ENCODE measurements around the gene PMP22.

PMP22 gene

DNA sequence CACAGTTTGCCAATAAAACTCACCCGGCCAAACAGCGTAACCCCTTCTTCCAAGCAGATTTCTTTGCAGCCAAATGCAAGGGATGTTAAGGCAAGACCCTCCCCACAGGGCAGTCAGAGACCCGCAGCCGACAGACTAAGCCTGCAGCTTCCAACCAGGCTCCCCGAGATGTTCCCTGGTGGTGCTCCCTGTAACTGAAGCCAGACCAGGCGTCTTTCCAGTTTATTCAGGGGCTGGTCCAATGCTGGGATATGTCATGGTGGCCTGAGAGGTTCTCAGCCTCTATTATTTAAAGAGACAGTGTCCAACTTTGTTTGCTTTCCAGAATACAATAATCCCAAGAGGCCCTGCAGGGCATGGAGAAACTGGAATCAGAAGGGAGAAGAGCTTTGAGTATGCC lies at the start of gene PMP22:
Gene PMP22 (minus strand): TSS at position 196 of the 400 bp plus-strand sequence. CDS start 4,599 bp downstream, outside the sequence.
- no peak for DNase-seq

DNA sequence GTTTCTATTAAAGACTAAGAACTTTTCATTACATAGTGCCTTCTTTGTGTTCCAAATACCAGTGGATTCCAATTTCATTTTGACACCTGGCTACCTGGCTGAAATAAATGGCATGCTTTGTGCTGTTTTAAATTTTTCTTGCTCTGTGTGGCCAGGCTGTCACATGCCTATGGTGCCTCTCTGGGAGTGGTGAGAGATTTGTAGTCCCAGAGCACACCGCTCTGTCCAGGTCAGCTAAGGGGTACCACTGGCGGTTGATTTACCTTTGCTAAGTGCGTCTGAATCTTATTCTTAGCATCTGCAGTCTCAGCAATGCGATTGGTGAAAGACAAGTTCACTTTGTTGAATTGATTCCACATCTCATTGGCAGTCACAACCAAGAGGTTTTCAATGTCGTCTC lies 46.9 kb upstream of the PMP22 start:
- no peak for DNase-seq

DNA sequence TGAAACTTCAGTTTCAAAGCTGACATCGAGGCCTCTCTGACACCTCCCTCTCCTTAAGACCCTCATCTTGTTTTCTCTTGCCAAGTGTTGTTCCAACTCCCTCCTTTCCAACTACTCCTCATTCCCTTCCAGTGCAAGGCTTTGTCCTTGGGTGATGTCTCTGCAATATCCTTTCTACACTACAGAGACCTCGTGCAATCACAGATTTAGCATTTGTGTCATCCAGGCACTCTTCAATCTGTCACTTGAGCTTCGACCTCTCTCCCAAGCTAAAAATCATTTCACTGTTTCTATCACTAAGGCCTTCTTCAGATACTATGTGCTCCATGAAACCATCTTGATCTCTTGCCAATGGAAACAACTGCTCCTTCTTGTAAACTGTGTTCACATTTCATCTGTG lies 44.7 kb upstream of the PMP22 start:
- DNase-seq = no peak

DNA sequence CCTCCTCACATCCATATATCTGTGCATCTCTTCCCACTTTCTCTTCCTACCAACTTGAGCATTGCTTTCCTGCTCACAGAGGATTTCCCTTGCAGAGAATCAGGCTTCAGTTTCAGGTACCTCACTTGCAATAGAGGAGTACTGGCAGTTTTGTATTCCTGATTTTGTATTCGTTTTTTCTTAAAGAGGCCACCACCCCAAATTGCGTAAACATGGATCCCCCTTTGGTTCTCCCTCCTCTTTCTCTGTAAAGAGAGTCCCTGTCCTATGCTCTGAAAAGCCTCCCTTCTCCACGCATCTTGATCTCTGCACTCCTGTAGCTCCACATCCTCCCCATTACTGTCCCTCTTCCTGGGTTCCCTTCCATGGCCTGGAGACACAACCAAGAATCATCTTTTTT lies 44.1 kb upstream of the PMP22 start:
- no peak for DNase-seq

DNA sequence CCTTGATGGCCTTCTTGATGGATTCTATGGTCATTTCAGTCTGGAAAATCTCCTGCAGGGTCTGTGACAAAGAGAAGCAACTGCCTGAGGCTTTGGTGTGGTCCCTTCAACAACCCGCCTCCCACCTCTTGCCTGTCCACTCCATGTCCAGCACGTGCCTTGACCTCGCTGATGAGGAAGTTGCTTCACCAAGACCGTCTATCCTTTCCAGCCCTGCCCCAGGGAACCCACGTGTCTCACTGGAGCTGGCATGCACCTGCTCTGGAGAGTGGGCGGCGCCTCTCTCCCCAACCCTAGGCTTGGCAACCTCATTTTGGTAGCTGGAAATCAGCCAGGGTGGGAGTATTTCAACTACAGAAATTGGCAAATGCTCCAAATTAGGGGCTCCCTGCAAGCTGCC lies 43.6 kb upstream of the PMP22 start:
- peak; percentile 15 for DNase-seq

DNA sequence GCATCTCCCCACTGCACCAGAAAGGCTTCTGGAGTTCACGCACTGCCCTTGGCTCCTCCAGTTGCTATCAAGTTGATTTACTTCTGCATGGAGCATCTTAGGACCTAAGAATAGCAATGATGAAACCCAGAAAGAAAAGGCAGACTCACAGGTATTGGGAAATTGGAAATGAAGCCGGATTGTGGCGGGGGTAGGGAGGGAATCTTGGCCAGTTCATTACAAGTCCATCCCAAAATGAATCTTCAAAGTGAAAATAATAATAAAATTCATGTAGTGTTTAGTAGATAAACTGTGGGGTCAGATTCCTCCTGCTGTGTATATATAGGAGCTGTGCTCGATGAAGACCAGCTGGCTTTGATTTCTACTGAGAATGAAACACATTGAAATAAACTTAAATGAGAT lies 42.6 kb upstream of the PMP22 start:
- DNase-seq = no peak

DNA sequence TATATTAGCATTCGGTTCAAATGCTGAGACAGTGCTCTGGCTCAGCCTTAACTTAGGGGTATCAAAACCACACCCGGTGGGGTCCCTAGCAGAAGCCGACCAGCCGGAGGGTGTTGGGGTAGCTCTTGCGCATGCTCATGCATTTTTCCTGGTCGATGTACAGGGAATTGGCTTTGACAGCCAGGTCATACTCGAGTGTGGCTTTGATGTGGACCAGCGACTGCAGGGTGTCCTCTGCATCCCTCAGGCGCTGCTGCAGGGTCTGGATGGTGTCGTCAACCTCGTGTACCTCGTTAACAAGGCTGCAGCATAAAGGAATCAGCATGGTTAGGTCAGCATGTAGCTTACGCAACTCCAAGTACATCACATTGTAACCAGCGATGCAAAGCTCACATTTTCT lies 38.7 kb upstream of the PMP22 start:
- DNase-seq = no peak

DNA sequence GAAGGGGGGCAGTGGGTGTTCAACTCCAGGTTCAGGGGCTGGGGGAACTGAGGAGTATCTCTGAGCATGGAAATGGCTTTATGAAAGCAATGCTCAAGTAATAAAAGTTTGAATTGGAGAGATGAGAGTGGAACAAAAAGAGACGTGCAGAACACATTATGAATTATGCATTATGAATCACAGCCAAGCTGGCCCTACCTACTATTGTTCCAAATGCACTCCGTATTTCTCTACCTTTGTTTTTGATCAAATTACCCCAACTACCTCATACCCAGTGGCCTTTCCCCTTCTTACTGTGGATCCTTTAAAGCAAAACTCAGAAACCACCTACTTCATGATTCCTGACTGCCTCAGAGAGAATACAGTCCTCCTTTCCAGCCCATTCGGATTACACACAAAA lies 38.1 kb upstream of the PMP22 start:
- no peak for DNase-seq

DNA sequence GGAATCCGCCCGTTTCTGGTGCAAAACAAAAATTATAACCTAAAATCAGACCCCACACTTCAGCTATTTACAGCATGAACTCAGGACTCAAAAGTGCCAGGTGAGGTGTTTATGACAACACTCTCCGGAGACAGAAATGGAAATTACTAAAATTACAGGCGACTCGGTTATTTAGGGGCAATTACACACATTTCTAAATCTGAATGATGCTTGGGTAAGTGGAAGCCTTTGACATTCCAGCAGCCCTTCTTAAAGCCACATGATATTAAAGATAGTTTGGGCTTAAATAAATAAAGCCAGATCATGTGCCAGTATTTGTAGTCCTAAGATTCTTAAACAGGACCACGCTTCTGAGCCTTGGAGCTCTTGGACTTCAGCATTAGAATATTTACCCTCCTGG lies 36.7 kb upstream of the PMP22 start:
- no peak for DNase-seq

DNA sequence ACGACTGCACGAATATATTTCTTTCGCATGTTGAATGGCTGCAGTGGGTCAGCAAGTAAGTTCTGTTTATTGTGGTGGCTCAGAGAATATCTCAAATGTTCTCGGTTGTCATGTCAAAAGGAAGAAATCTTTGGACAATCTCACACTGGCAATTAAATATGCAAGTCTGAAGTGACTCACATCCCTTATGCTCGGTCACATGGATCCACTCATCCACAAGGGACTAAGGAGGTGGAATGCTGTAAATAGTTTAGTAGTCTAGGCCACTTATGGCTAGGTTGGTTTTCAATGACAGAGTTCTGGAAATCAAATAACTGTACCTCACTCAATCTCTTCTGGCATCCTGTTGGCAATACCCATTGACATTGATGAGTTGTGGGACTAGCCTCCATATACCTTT lies 33.0 kb upstream of the PMP22 start:
- DNase-seq = no peak

DNA sequence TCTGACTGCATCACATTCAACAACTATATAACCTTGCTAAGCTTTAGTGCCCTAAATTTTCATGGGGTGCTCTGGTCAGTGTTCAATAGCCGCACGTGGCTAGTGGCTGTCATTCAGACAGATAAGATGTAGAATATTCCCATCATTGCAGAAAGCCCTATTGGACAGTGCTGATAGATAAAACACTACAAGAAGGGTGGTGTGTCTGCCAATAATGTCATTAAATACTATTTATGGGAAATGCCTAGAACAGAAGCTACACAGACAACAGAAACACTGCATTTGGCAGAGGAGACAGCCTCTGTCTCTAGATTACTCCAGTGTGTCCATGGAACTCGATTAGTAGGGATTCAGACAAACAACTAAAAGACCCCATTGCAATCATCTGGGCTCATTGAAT lies 28.4 kb upstream of the PMP22 start:
- DNase-seq = no peak

DNA sequence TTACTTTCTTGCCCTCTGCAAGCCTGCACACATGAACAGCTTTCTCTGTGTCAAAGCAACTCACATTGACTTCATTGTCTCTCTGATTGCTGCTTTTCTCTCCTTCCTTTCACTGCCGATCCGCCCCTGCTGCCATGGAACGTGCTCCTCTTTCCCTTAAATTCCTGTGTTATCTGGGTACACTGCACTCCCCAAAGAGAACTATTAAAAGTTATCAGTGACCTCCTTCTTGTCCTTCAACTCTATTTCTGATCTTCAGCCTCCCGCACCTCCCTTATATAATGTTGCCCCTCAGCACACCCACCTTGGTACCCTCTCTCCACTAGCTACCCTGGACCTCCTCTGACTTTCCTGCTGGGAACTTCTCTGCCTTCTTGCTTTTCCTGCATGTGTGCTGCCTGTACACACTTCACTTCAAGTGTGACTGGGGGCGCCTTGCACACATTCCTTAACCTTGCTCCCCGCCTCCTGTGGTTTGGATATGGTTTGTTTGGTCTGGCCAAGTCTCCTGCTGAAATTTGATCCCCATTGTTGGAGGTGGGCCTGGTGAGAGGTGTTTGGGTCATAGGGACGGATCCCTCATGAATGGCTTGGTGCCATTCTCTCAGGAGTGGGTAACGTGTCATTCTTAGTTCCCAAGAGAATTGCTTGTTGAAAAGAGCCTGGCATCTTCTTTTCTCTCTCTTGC lies 26.7 kb upstream of the PMP22 start:
- DNase-seq = no peak

DNA sequence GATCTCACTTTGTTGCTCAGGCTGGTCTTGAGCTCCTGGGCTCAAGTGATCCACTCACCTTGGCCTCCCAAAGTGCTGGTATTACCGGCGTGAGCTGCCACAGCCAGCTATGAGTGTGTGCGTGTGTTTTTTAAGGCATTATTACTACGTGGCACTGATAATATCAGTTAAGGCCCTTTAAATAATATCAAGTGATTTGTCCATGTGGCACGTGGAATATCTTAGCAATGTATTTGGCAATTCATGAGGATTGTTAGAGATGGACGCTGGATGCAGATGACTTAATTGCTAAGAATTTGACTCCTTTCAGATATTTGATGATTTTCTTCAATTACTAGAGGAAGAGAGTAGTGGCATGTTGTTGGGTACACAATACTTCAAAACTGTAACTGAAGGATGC lies 25.5 kb upstream of the PMP22 start:
- DNase-seq = no peak

DNA sequence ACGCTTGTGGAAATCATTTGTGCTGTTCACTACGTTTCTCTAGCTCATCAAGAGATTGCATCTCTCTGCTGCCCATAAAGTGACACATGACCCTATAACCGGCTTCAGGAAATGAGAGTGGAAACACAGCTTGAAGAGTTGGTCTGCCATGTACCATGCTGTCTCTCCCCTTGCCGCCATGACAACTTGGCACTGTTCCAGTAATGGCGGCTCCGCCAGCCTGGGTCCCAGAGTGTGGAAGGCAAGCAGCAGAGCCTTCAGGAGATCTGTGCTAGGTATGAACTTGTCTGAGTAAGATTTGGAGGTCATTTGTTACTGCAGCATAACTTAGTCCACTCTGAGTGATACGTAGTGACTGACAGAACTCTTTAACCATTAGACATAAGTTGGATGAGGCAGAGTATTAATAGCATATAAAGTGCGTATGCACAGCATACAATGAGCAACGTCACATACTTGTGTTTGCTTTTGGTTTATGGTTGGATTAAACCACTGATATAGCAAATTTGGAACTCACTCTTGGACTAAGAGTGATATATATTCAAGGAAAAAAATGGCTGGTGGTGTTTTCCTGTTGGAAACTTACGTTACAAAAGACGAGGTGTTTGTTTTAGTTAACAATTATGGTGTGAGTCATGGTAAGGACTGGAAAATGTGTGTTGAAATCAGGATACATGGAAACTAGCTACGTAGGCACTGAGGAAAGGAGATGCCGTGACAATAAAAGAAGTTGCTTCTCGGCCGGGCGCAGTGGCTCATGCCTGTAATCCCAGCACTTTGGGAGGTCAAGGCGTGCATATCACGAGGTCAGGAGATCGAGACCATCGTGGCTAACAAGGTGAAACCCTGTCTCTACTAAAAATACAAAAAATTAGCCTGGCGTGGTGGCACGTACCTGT lies 24.4 kb upstream of the PMP22 start:
- DNase-seq = peak; percentile 19

DNA sequence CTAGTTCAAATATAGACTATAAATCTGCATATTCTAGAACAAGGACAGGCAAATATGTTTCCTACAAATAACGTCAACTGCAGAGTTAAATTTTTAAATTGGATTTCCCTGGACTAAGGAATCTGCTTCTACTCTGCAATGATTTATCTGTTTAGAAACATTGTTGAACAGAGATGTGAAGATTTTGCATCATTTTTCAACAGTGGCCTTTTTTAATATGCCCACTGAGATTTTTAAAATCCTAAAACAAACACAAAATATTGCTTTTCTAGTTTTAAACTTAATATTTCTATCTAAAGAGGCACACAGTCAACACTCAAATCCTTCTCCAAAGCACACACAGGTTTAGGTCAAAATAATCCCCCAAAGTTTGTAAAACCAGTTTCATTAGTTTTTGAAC lies 23.7 kb upstream of the PMP22 start:
- no peak for DNase-seq

DNA sequence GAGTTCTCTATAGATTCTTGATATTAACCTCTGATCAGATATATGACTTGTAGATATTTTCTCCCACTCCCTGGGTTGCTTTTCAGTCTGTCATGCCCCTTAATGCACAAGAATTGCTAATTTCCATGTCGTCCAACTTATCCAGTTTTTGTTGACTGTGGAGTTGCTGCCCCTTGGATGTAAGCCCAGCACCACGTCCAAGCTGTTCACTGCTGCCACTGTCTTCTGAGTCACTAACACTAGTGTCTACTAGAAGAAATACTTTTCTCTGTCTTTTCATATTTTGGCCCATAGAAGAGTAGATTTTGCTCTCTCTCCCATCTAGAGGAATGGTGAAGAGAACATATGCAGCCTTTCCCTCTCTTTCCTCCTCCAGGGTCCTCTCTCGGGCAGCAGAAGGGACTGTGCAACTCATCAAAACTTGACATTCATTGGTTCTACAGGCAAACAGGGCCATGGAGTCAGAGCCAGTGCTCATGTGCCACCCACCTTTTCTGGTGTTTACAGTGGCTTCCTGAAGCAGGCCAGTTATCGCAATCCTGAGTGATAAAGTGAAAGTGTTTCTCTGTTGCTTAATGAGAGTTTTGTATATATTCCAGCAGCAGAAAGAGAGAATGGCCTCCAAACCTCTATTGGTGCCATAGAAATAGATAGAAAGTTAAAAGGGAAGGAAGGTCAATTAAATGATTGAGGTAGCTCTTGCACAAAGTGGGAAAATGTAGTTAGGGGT lies 22.6 kb upstream of the PMP22 start:
- no peak for DNase-seq

DNA sequence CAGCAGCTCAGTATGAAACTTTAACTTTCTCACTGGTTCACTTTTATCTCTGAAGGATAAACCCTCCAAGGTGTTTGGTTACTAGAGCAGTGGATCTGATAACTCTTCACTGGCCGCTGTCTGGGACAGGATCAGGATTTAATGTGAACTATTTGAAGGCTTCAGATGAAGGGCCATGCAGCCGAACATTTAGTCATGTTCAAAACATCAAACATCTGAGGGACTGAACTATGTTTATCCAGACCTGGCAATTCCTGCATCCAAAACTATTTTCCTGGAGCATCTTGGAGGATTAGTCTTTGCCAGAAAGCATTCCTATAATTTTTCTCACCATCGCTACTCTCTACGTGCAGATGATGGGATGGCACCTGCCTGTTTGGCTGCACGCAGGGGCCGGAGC lies 20.3 kb upstream of the PMP22 start:
- DNase-seq = no peak

DNA sequence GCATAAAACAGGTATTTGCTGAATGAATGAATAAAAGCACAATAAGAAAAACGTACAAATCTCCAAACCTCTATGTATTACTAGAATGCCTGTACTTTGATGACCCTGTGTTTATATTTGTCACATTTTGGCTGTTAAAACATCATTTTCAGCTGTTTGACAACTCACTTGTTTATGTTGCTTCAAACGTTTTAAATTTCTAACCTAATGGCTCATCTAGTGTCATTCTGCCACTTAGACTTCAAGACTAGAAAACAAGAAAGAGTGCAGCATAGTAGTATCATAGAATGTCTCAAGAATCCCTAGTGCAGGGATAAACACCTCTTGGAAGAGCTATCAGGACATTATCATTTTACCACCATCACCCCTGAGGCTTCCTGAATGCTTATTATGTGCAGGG lies 19.4 kb upstream of the PMP22 start:
- no peak for DNase-seq

DNA sequence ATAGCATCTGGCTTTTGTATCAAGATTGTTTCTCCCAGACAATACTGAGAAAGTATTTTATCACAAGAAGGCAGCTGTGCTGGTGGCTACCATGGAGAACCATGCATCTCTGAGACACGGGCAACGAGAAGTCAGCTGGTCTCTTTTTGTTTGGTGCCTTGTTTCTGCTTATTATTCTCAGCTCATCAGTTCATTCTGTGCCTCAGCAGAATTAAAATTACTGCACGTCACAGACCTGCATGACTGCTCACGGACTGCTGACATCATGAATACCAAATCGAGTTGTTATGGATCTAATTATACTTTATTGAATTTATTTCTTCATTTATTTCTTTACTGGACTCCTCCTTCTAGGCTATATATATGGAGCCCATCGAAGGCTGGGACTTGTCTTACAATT lies 19.0 kb upstream of the PMP22 start:
- DNase-seq = no peak

DNA sequence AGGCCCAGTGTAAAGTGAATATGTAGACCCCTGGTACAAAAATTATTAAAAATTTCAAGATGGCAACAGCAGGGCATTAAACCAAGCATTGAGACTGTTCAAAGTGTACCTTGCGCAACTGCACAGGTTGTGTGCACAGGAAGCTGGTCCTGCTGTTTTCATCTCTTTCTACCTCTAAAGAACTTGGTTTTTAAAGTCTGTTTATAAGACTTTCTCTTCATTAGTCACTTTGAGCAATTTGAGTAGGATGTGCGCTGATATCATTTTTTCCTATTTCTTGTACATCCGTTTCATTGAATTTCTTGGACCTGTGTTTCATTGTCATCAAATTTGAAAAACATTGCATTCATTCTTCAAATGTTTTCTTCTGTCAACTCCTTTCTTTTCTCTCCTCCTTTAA lies 16.8 kb upstream of the PMP22 start:
- no peak for DNase-seq

DNA sequence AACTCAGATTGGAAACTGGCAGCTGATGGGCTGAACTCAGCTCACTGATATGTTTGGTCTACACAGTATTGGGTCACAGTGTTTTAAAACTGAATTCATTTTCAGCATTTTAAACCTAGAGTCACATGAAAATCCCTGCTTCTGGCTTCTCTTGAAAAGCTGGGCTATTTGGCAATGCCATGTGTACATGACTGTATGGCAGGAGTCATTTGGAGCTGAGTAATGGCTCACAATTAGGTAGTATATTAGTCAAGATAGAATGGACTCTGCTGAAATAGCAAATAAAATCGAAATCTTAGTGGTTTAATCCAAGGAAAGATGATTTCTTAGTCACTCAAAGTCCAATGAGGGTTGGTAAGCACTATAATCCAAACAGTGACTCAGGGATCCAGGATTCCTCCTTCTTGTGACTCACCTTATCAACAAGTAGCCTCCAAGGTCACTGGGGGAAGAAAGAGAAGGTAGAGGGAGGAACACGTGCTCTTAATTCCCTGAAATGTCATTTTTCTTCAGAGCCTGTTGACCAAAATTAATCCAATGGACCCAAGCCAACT lies 13.9 kb upstream of the PMP22 start:
- DNase-seq = no peak

DNA sequence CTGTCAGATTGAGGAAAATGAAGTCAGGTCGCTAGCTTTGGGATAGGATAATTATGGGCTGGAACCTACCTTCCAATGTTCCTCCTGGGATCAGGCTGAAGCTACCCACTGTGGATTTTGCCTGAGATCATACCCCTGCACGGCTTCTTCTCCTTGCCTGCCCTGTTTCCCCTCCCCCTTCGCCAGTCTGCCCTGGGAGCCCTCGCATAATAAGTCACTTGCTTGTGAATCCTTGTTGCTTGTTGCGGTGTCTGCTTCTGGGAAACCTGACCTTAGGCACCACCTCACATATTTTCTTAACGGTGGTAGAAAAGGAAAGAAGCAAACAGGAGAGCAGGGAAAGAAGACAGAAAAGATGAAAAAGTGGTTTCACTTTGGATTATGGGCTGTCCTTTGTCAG lies 13.3 kb upstream of the PMP22 start:
- DNase-seq = no peak

DNA sequence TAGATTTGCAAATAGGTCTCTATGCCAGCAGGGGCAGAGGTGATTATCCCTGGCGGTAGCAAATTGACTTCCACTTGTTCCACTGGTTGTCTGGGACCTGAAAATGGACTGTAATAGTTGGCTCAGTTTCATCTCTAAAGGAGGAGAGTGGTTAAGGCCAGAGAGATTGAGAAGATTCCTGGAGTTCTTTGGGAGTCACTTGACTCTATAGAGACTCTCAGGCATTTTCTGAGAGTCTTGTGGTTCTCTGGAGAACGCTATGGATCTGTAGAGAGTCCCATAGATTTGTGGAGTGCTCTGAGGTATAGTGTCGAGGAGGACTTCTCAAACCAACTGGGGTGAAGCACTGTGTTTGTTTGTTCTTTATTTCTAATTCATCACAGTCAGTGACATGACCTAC lies 8.9 kb upstream of the PMP22 start:
- DNase-seq = no peak

Measured in NCI-H1105 (cell line).